GM12801 (cell line): ENCODE measurements around the gene FAM219A.

Experiments used
- CTCF ChIP-seq: IDR thresholded peaks from one replicate; pipeline ENCODE4 v1.5.1; 2011; ENCODE audit warnings: control low read depth; ENCODE audit not compliant: insufficient read length; ENCODE audit errors: extremely low read depth

The FAM219A gene

GRCh38 chr9:34440017-34440416 is 18.4 kb downstream of the FAM219A start:
- TF ChIP-seq CTCF = no peak

- peak; percentile 22 for TF ChIP-seq CTCF
These were observed 21.1 kb downstream of the FAM219A start for GRCh38 chr9:34437006-34437925.

- TF ChIP-seq CTCF = no peak
These were observed 26.7 kb downstream of the FAM219A start for GRCh38 chr9:34431667-34432066.

DNA sequence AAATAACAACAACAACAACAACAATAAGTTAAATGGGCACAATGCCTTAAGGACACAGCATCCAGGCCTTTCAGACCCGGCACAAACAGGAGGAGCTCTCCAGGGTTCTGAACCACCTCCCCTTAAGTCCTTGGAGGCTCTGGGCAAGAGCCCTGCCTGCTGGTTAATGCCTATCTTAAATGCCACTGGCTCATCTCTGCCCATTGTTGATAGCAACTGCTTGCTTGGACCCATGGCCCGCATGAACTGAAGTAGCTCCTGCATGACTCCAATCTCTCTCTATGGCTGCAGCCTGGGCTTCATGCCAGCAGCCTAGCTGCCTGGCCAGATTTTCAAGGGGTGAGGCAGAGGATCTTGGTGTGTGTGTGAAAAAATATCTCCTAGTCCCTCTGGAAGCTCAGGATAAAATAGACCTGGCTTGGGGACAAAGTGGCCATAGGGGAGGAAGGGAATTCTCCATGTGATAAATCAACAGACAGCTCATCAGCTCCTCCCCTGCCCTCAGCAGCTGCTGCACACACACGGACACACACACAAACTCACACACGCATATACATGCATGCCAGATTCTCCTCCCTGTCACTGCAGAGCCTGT is 27.4 kb downstream of the FAM219A start:
- no peak for TF ChIP-seq CTCF

GRCh38 chr9:34428325-34428958 is 29.9 kb downstream of the FAM219A start:
- TF ChIP-seq CTCF = no peak

- TF ChIP-seq CTCF = no peak
These were observed 31.9 kb downstream of the FAM219A start for GRCh38 chr9:34426347-34427074.
